TTC549 (cell line): ENCODE measurements around the gene UVRAG.
"Not testable (repeated sequence)": the region's sequence is repeated elsewhere in the genome, so short reads cannot be mapped to it uniquely, and the experiment has no call there.

ENCODE experiments used
- FAIRE-seq: peaks from 2 replicates; lab custom pipeline; 2012; peaks lifted over from hg19 to GRCh38; lab: Jason Lieb, UNC

UVRAG gene

DNA sequence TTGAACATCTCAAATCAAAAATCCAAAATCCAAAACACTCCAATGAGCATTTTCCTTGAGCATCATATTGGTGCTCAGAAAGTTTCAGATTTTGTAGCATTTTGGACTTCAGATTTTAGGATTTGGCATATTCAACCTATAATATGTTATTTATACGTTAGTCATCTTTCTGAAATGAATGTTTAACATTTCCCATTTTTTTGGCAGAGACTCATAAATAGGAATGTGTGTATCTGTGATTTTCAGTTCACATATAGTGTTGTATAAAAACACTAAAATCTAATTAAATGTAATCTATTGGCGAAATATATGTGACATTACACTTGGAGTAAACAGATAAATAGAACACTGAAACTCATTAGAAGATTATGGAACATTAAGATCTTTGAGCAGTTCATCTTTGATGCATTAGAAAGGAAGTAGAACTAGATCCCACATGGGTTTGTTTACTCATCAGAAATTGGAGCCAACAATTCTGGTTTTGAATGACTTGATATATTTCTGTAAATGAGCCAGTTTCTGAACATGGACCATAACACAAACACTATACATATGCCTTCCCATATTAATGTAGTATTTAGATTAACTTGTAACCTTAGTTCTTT is 153.1 kb downstream of the UVRAG start:
- no peak for FAIRE-seq

DNA sequence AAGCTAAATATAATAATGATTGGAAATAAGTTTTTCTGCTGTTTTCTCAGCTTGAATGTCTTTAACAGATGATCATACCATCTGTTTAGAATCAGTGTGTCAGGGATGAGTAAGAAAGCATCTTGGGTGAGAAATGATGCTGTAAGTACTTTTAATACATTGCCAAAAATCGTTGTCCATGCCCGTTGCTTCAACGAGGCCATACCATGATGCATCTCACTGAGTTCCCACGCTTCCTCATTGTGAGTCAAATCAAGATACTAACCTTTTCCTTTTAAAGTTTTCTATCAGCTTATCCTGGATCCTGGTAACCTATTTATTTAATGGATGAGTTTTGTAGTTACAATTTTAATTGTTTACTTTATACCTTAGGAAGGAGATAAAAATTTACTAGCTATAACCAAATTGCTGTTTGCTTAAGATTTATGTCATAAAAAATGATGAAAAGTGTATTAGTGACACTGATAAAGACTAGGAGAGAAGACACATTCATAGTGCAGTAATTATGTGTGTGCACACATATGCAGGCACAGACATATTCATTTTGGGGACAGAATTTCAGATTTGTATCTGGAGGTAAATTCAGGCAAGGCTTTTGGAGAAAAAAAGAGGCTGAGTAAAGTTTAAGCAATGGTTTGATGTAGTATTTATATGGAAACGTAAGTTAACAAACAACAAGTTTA is 154.8 kb downstream of the UVRAG start:
- FAIRE-seq, result no peak

DNA sequence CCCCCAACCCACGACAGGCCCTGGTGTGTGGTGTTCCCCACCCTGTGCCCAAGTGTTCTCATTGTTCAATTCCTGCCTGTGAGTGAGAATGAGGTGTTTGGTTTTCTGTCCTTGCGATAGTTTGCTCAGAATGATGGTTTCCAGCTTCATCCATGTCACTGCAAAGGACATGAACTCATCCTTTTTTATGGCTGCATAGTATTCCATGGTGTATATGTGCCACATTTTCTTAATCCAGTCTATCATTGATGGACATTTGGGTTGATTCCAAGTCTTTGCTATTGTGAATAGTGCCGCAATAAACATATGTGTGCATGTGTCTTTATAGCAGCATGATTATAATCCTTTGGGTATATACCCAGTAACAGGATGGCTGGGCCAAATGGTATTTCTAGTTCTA is 158.7 kb downstream of the UVRAG start:
- FAIRE-seq, result not testable (repeated sequence)

DNA sequence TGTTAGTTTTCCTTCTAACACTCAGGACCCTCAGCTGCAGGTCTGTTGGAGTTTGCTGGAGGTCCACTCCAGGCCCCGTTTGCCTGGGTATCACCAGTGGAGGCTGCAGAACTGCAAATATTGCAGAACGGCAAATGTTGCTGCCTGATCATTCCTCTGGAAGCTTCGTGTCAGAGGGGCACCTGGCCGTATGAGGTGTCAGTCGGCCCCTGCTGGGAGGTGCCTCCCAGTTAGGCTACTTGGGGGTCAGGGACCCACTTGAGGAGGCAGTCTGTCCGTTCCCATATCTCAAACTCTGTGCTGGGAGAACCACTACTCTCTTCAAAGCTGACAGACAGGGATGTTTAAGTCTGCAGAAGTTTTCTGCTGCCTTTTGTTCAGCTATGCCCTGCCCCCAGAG is 164.1 kb downstream of the UVRAG start:
- FAIRE-seq, result not testable (repeated sequence)

DNA sequence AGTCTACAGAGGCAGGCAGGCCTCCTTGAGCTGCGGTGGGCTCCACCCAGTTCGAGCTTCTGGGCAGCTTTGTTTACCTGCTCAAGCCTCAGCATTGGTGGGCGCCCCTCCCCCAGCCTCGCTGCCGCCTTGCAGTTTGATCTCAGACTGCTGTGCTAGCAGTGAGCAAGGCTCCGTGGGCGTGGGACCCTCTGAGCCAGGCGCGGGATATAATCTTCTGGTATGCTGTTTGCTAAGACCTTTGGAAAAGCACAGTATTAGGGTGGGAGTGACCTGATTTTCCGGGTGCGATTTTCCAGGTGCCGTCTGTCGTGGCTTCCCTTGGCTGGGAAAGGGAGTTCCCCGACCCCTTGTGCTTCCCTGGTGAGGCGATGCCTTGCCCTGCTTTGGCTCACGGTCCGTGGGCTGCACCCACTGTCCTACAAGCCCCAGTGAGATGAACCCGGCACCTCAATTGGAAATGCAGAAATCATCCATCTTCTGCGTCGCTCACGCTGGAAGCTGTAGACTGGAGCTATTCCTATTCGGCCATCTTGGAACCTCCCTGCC is 164.5 kb downstream of the UVRAG start:
- FAIRE-seq, result not testable (repeated sequence)

DNA sequence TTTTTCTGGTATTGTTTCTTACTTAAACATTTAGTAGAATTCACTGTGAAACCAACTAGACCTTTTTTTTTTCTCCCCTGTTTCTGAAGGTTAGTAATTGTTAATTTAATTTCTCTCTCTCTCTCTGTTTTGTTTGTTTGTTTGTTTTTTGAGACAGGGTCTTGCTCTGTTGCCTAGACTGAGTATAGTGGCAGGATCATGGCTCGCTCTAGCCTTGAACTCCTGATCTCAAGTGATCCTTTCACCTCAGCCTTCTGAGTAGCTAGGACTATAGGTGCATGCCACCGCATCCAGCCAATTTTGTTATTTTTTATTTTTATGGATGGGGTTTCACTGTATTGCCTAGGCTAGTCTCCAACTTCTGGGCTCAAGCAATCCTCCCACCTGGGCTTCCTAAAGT is 165.0 kb downstream of the UVRAG start:
- FAIRE-seq, result no peak

DNA sequence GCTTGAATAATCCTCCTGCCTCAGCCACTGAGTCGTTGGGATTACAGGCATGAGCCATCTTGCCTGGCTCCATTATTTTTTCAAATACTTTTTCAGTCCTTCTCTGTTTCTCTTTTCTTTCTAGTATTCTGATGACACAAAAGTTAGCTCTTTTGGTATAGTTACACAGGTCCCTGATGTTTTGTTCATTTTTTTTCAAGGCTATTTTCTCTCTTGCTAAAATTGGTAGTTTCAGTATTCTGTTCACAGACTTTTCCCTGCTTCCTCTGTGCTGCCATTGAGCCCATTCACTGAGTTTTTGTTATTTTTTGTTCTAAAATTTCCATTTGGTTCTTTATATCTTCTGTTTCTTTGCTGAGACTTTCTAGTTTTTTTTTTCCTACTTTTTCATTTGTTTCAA is 166.5 kb downstream of the UVRAG start:
- FAIRE-seq, result no peak

DNA sequence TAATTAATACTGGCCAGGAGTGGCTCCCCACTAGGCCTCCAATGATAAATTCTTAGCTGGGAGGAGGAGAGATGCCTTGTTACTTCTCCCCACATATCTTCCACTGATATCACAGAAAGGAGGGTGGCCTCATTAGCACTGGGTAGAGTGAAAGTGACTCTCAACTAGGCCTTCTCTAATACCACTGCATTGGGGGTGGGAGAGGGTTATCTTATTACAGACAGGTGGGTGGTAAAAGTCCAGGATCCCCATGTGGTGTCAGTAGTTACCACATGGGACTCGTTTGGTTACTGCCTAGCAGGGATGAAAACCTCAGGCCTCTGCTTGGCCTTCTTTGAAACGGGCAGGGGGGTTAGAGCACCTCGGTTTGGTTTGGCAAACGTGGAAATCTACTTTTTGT is 167.3 kb downstream of the UVRAG start:
- no peak for FAIRE-seq

DNA sequence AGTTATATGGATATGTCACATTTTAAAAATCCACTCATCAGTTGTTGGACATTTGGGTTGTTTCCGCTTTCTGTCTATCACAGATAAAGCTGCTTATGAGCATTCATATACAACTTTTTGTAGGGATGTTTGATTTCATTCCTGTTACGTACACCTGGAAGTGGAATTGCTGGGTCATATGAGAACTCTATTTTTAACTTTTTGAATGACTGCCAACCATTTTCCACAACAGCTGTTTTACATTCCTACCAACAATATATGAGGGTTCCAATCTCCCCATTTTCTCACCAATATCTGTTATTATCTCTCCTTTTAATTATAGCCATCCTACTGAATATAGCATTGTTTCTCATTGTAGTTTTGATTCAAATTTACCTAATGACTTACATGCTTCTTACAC is 172.0 kb downstream of the UVRAG start:
- no peak for FAIRE-seq

DNA sequence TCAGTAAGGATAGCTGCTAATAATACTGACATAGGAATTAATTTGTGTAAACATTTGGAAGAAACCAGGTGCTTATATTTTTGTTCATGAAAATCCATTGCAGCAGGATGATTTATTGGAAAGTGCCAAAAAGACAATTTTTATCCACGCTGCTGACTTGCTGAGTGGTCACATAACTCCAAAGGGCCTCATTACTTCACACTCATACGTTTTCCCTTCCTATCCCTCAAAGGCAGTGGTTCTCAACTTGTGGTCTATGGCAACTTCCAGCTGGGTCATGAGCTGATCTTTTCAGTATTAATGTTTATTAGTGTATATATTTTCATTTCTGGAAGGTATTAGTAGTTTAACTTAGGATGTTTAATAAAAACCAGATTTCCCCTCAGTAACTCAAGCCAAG is 178.1 kb downstream of the UVRAG start:
- no peak for FAIRE-seq

DNA sequence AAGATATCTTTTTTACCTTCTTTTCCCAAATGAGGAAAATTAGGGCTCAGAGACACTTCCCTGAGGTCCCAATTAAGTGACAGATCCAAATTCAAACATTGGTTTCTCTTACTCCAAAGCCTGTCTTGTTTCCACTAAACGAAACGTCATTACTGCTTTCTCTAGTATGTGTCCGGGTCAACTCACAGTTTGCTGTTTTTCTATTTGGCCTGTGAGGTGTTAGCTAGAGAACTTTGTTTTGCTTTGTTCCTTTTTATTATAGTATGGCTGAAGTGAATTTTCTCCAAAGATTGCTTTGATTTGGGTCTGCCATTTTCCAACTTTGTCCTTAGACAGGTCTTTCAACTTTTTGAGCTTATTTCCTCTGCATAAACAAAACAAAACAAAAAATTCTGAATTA is 179.6 kb downstream of the UVRAG start:
- no peak for FAIRE-seq

DNA sequence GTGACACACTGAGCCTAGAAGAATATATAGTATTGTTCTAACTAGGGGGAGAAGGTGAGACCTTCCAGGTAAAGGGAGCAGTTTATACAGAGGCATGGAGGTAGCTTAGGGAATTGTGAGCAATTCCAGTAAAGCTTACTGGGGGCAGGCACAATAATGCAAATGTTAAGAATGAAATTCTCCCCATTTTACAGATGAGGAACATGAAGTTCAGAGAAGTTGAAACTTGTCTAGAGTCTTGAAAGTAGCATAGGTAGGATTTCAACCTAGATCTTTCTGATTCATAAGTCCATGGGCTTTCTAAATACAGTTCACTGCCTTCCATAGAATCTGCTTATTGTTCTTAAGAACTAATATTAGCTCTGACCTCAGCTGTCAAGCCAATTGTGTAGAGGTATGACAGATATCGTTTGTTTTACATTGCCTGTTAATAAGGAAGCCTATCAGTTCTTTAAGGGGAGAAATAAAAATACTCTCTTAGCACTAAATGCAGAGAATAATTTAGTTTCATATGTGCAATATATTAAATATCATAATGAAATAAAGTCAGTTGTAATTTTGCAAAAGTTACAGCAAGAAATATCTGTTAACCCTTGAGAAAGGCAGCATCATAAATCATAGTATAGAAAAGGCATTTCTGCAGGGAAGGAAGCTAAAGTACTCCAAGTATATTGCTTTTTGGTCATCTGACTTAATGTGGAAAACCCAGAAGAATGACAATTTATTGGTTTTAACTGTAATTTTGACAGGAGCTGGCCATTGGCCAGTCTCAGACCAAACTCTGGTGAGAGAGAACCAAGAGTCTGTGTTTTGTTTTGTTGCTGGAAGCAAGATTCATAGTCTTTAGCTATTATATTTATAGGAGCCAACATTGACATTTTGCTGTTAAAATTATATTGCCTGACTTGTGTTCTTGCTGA is 181.8 kb downstream of the UVRAG start:
- no peak for FAIRE-seq

DNA sequence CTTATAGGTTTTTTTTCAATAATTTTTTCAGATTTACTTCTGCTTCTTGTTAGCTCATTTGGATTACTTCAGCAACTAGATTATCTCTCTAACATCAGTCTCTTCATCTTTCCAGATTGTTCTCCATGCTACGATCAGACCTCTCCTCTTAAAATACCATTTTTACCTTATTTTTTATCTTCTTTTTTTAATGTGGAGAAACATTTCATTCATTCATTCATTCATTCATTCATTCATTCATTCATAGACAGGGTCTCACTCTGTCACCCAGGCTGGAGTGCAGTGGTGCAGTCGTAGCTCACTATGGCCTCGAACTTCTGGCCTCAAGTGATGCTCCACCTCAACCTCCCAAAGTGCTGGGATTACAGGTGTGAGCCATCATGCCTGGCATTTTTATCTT is 189.4 kb downstream of the UVRAG start:
- no peak for FAIRE-seq

DNA sequence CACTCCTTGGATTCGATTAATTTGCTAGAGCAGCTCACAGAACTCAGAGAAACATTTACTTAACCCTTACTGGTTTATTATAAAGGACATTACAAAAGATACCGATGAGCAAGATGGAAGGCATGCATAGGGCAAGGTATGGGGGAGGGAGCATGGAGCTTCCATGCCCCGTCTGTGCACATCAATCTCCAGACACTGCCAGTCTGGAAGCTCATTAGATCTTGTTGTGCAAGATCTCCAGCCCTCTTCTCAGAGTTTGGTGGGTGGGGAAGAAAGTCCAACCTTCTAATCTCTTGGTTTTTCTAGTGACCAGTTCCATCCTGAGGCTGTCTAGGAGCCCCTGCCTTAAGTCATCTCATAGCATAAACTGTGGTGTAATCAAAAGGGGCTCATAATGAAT is 190.7 kb downstream of the UVRAG start:
- FAIRE-seq, result no peak

DNA sequence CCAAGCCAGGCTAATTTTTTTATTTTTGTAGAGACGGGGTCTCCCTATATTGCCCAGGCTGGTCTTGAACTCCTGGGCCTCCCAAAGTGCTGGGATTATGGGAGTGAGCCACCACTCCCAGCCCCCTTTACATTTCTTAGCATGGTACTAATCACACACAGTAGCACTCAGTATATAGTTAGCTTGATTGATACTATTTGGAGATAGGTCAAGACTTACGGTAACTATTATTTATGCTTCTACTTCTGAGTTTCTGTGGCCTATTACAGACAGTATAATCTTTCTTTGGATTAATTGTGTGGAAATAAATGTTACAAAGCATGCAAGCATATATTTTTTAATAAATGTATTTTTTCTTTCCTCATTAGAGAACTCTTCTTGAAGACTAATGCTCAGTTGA is 192.2 kb downstream of the UVRAG start:
- no peak for FAIRE-seq

DNA sequence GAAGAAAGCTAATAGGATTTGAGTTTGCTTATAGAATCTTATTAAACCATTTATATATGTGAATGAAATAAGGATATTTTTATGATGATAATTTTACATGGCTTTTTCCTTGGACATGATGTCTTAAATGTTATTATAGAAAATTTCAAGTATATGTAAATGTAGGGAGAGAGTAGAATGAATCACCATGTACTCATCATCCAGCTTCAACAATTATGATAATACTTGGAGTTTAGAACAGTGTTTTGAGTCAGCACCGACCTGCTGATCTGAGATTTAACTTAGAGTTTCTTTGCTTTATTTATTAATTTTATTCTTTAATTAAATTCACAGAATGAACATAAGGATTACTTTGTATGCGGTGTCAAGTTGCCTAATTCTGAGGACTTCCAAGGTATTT is 193.5 kb downstream of the UVRAG start:
- FAIRE-seq, result no peak

DNA sequence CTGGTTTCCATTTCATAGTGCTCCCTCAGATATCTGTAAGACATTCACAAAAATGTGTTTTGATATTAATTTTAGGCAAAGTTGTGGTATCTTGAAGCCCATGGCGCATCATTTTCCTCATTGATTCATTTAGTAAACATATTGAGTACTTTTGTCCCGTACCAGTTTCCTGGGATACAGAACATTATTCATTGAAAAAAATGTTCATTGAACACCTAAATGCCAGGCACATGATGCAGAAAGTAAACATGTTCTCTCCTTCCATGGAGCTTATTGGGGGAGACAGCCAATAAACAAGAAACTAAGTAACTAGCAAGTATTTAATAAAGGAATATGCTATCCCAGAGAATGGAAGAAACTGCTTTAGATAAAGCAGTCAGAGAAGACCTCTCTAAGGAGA is 195.0 kb downstream of the UVRAG start:
- FAIRE-seq, result no peak

DNA sequence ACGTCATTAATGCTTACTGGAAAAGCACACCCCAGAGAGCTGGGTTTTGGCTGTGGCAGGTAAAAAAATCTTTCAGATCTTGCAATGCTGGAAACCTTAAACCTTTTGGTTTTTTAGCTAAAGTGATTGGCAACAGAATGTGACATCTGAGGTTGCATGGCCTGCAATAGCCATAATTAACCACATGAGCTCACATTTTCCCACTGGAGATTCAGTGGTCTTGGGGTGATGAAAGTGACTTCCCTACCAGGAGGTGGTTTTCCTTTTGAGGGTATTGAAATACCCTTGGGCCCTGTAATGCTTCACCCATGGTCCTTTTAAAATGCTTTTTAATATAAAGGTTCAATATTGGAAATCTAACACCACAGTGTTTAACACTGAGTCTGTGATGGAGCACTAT is 198.5 kb downstream of the UVRAG start:
- no peak for FAIRE-seq

DNA sequence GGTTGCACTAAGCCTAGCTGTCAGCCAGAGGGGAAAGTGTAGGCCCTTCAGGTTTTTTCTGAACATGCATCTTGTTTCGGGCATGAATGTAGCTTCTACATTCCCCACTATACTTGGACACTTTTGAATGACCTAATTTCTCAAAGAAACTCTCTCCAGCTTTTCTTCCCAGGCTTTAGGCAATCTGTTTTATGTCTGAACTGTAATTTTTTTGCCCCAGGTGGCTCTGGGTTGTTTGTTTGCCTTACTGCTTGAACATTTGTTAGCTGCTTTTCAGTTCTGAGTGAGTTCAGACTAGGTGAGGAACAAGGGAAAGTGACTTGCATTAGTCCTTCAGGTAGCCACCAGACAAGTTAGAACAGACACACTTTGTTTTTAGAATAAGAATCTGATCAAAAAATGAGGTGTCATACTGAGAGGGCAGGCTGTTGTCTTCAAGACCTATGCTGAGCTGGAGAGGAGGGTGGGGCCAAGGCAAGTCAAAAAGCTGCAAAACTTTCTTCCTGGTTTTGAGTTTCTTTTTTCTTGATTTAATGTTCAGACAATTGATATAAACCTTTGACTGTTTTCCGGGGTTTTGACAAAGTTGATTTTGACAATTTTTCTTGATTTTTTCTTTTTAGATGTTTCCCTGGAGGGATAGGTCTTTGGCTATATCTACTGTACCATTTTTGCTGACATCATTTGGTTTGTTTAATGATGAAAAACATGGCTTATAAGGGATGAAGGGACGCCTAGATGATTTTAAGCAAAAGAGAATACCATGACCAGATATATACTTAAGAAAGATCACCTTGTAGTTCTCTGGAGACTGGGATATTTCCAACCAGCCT is 208.4 kb downstream of the UVRAG start:
- no peak for FAIRE-seq

DNA sequence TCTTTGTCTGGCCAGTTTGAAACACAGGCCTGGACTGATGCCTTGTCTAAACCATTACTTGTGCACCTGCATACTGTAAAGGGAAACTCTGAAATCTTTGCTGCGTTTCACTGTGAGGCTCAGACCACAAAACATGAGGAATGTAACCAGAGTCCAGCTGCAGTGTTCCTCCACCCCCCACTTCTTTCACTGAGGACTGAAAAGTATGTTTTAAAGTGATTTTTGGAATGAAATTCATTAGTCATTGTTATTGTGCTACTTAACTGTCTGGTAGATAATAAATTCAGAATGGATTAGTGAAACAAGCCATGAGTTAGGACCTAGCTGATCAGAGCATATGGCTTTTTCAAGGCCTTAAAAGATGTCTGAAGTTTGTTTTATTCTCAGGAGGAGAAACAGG is 210.1 kb downstream of the UVRAG start:
- FAIRE-seq, result no peak

DNA sequence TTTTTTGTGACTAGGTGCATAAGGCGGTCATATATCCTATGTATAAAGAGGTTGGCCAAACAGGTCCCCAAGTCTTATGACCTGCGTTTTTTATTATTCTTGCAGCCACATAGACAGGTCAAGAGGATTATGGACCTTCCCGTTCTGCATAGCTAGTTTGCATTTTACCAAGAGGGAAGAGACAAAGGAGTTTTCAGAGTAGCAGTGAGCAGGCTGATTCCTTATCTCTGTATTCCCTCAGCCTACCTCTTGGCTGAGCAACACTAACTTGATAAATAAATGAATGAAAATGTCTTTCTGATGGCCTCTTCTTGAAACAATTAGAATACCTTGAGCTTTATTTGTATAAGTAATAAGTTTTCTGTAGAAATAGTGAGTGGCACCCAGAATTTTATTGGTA is 210.8 kb downstream of the UVRAG start:
- no peak for FAIRE-seq

DNA sequence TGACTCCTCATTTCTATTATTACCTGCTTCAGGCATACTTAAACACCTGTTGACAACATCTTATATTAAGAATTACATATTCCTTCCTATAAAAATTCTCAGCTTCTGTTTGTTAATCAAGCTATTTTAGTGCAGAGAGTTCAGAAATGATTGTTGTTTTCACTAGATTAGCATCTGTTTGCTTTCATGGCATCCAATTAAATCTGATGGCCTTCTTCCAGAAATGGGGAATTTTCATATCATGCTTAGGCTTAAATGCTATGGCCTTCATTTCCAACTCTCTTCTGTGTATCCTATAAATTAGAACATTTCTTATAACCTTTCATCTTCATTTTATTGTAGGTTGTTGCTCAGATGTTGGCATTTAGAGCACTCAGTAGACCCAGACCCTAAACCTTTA is 211.3 kb downstream of the UVRAG start:
- FAIRE-seq, result no peak
